ENCODE results near the gene GSTM4.

Gene GSTM4

GRCh38 chr1:109655615-109656519 lies at the start of gene GSTM4:
GSTM4 (plus strand) TSS chr1:109656099; CDS start chr1:109656390, 291 bp downstream.
- in situ Hi-C loops (cut with MboI; ENCODE audit: low sequenced_read_pairs) = loop anchor here (10.0 kb wide), 1 partner anchor 329 kb away; the partner anchor contains the start of gene AHCYL1

- in situ Hi-C loops (cut with MboI; ENCODE audit: low sequenced_read_pairs) = no loop called here
Observed at GRCh38 chr1:109609881-109610280, 46.0 kb upstream of the GSTM4 start.

- in situ Hi-C loops (cut with MboI; ENCODE audit: low sequenced_read_pairs) = no loop called here
Observed at GRCh38 chr1:109610609-109611307, 45.1 kb upstream of the GSTM4 start.

DNA sequence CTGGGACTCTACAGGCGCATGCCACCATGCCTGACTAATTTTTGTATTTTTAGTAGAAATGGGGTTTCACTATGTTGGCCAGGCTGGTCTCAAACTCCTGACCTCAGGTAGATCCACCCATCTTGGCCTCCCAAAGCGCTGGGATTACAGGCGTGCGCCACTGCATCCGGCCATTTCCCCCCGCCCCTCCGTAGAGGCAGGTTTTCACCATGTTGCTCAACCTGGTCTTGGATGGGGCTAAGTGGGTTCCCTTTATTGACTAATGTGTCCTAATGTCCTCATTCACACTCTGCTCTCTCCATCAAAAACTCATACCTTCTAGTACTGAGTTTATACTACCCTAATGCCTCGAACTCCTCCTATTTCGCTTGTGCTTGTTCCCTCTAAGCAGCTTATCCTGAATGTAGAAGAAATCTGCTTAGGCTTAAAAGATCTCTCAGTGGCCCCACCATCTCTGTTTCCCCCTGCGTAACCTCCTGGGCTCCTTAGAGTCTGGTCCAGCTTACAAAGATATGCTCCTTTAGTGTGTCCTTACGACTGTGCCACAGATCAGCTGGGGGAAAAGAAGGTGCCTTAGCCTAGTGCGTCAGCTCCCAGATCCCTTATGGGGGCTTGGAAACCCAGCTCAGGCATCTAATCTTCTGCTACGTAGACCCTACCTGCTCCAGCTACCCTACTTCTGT lies 44.5 kb upstream of the GSTM4 start:
- in situ Hi-C loops (cut with MboI; ENCODE audit: low sequenced_read_pairs) = no loop called here

- in situ Hi-C loops (cut with MboI; ENCODE audit: low sequenced_read_pairs) = no loop called here
Observed at GRCh38 chr1:109613361-109614147, 42.3 kb upstream of the GSTM4 start.

- in situ Hi-C loops (cut with MboI; ENCODE audit: low sequenced_read_pairs) = no loop called here
Observed at GRCh38 chr1:109615879-109616278, 40.0 kb upstream of the GSTM4 start.

GRCh38 chr1:109616391-109616790 lies 39.5 kb upstream of the GSTM4 start:
- in situ Hi-C loops (cut with MboI; ENCODE audit: low sequenced_read_pairs) = no loop called here

- in situ Hi-C loops (cut with MboI; ENCODE audit: low sequenced_read_pairs) = no loop called here
Observed at GRCh38 chr1:109617291-109617801, 38.6 kb upstream of the GSTM4 start.

- in situ Hi-C loops (cut with MboI; ENCODE audit: low sequenced_read_pairs) = no loop called here
Observed at GRCh38 chr1:109618661-109619575, 37.0 kb upstream of the GSTM4 start.

GRCh38 chr1:109619576-109620400 lies 36.1 kb upstream of the GSTM4 start, which contains the start of the genes AMPD2 and GNAT2:
AMPD2 (plus strand) TSS chr1:109619837; CDS start chr1:109621176, 1,339 bp downstream.
GNAT2 (minus strand) TSS chr1:109619616; CDS start chr1:109612870, 6,746 bp downstream.
- in situ Hi-C loops (cut with MboI; ENCODE audit: low sequenced_read_pairs) = loop anchor here (10.0 kb wide), 1 partner anchor 75 kb away; the partner anchor contains the start of gene GNAI3

GRCh38 chr1:109620401-109620791 lies 35.5 kb upstream of the GSTM4 start:
- in situ Hi-C loops (cut with MboI; ENCODE audit: low sequenced_read_pairs) = loop anchor here (10.0 kb wide), 1 partner anchor 76 kb away; the partner anchor contains the start of gene GNAI3

- in situ Hi-C loops (cut with MboI; ENCODE audit: low sequenced_read_pairs) = loop anchor here (10.0 kb wide), 1 partner anchor 76 kb away; the partner anchor contains the start of gene GNAI3
Observed at GRCh38 chr1:109620841-109621286, 35.0 kb upstream of the GSTM4 start.

DNA sequence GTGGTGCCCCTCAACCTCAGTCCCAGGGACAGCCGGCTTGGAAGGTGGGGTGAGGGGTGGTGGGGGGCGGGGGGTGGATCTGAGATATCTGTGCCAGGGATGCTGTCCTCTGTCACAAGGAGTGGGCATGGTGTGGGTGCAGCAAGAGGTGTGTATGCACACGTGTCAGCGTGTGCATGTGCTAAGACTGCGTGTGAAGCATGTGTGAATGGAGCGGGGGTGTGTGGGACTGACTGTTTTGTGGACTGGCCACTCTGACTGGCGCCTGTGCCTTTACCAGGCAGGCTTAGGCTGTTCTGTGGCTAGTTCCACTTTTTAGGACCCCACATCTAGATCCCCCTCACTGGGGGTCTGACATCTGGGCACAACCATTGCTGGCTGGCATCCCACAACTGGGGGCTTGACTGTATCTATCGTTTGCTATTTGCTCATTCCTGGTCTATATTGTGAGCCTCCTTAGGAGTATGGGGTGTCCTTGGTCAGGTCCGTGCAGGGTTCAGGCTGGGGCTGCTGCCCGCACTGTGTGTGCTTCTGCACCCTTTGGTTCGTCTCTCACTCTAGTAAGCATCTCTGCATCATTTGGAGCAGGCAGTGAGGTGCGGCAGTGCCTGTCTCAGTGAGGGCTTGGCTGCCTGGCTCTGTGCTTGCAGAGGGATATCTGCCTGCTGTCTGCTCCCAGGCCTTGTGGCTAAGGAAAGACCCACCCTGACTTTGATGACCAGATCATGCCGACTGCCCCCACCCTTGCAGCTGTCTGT lies 34.3 kb upstream of the GSTM4 start:
- in situ Hi-C loops (cut with MboI; ENCODE audit: low sequenced_read_pairs) = loop anchor here (10.0 kb wide), 1 partner anchor 77 kb away; the partner anchor contains the start of gene GNAI3

DNA sequence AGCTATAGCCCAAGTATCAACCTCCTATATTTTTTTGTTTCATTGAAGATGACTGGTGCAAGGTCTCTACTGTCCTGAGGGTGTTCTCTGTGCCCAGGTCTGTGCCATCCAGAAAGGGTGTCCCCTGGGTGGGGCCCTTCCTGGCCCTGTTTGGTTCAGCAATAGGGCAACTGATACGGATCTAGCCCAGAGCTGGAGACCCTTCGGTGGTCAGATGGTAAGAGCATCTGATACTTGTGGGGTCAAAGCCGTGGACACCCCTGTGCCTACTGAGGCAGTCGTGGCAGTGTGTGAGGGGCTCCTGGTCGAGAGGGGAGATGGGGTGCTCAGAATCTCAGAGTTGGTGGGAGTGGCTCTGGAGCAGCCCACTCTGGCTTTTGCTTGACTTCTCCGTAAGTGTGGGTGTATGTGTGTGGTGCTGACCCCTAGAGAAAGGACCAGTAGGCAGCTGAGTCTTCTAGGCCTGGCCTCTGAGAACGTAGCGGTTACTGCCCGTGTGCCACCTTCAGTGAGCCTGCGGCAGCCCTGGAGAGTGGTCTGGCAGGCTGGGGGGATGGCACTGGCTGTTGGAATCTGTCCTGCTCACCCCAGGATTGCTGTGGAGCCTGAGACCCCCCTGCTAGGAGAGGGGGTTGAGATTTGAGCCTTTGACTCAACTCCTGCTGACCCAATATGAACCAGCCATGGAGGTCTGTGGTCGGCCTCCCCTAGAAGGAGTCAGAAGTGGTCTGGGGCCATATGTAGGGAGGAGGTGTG lies 33.6 kb upstream of the GSTM4 start:
- in situ Hi-C loops (cut with MboI; ENCODE audit: low sequenced_read_pairs) = loop anchor here (10.0 kb wide), 1 partner anchor 78 kb away; the partner anchor contains the start of gene GNAI3

GRCh38 chr1:109622895-109623294 lies 33.0 kb upstream of the GSTM4 start:
- in situ Hi-C loops (cut with MboI; ENCODE audit: low sequenced_read_pairs) = loop anchor here (10.0 kb wide), 1 partner anchor 78 kb away; the partner anchor contains the start of gene GNAI3

DNA sequence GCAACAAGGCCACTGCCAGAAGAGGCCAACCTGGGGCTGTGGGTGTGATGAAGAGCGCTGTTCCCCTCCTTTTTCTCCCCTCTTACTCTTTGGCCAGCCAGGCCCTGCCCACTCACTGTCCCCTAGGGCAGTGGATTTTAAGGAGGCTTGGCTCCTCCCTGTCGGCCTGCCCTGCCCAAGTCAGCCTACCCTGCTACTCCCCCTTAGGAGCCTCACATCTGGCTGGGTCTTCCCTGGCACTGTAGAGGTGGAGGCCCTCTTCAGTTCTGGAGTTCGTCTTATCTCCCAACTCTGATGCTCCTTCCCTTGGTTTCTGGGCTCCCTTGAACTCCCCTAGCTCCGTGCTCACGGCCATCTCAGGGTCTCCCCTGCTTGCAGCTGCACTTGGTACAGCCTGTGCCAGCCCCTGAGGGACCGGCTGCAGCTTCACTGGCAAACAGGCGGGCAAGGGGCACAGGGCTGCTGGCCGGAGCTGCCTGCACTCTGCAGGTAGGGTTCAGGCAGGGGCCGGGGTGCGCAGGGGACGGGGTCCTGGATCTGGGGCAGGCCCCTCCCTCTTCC lies 32.2 kb upstream of the GSTM4 start:
- in situ Hi-C loops (cut with MboI; ENCODE audit: low sequenced_read_pairs) = loop anchor here (10.0 kb wide), 1 partner anchor 79 kb away; the partner anchor contains the start of gene GNAI3

Data from HL-60/S4 treated with retinoic acid at 250 ng/mL for 4 days and 3 days (cell line).